SK-N-SH treated with all-trans-retinoic acid at 6 μM for 48 hours (cell line): ENCODE results near the gene GNRH2.

Experiments used
- GLIS3 ChIP-seq: fragments of 250-450 bp; sonication (Bioruptor Pico); IDR thresholded peaks from 2 replicates; pipeline ENCODE4 v1.5.0; 2020; ENCODE audit warnings: mild to moderate bottlenecking, moderate library complexity
- PPARA ChIP-seq: fragments of 250-450 bp; sonication (Bioruptor Pico); IDR thresholded peaks from 2 replicates; pipeline ENCODE4 v1.5.0; 2020; ENCODE audit warnings: mild to moderate bottlenecking, borderline replicate concordance
- ZNF70 ChIP-seq: fragments of 450-650 bp; formaldehyde crosslinking; IDR thresholded peaks from 2 replicates; pipeline ENCODE4 v1.5.0; 2020; ENCODE audit warnings: mild to moderate bottlenecking, moderate library complexity
- ZNF8 ChIP-seq: fragments of 450-650 bp; formaldehyde crosslinking; IDR thresholded peaks from 2 replicates; pipeline ENCODE4 v1.5.0; 2020; ENCODE audit warnings: mild to moderate bottlenecking, moderate library complexity
- TF ChIP-seq, protein P1 (sequence below): fragments of 250-450 bp; sonication (Bioruptor Pico); IDR thresholded peaks from 2 replicates; pipeline ENCODE4 v1.5.1; 2020; ENCODE audit warnings: low read depth, mild to moderate bottlenecking, moderate library complexity
- TF ChIP-seq, protein P2 (sequence below): fragments of 250-450 bp; sonication (Bioruptor Pico); IDR thresholded peaks from 2 replicates; pipeline ENCODE4 v1.8.0; 2020; ENCODE audit warnings: mild to moderate bottlenecking, moderate library complexity, borderline replicate concordance

GRCh38 chr20:3071610-3072529, 28.4 kb downstream of the GNRH2 start, which contains the start of gene OXT:
- TF ChIP-seq, protein P1, sequence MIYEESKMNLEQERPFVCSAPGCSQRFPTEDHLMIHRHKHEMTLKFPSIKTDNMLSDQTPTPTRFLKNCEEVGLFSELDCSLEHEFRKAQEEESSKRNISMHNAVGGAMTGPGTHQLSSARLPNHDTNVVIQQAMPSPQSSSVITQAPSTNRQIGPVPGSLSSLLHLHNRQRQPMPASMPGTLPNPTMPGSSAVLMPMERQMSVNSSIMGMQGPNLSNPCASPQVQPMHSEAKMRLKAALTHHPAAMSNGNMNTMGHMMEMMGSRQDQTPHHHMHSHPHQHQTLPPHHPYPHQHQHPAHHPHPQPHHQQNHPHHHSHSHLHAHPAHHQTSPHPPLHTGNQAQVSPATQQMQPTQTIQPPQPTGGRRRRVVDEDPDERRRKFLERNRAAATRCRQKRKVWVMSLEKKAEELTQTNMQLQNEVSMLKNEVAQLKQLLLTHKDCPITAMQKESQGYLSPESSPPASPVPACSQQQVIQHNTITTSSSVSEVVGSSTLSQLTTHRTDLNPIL: no peak
- no peak for TF ChIP-seq GLIS3 (CRISPR knock-in tag)
- no peak for TF ChIP-seq ZNF70 (CRISPR knock-in tag)
- TF ChIP-seq ZNF8 (CRISPR knock-in tag): no peak
- TF ChIP-seq, protein P2, sequence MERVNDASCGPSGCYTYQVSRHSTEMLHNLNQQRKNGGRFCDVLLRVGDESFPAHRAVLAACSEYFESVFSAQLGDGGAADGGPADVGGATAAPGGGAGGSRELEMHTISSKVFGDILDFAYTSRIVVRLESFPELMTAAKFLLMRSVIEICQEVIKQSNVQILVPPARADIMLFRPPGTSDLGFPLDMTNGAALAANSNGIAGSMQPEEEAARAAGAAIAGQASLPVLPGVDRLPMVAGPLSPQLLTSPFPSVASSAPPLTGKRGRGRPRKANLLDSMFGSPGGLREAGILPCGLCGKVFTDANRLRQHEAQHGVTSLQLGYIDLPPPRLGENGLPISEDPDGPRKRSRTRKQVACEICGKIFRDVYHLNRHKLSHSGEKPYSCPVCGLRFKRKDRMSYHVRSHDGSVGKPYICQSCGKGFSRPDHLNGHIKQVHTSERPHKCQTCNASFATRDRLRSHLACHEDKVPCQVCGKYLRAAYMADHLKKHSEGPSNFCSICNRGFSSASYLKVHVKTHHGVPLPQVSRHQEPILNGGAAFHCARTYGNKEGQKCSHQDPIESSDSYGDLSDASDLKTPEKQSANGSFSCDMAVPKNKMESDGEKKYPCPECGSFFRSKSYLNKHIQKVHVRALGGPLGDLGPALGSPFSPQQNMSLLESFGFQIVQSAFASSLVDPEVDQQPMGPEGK: no peak
- no peak for TF ChIP-seq PPARA
